Bronchial epithelial cell (primary cell): Measurements from ENCODE around the gene FARS2. TPM values are rescaled to one million over a fixed set of nuclear protein-coding genes. Genes with fewer than 3 reads are reported as not detected.

Experiments used
- DNase-seq: peaks from one replicate; pipeline ENCODE4 v3.0.0-alpha.2; 2010; ENCODE audit warnings: low read depth
- FAIRE-seq: peaks from 2 replicates; lab custom pipeline; 2011; peaks lifted over from hg19 to GRCh38; lab: Jason Lieb, UNC
- H3K27me3 ChIP-seq: 2 replicates; pipeline ENCODE4 v1.5.1; 2011; ENCODE audit warnings: low read length; ENCODE audit not compliant: control insufficient read depth, insufficient read depth
- H3K36me3 ChIP-seq: 2 replicates; pipeline ENCODE4 v1.5.1; 2011; ENCODE audit warnings: low read length; ENCODE audit not compliant: control insufficient read depth, insufficient read depth
- H3K4me3 ChIP-seq: 2 replicates; pipeline ENCODE4 v1.5.1; 2011; ENCODE audit warnings: mild to moderate bottlenecking, low read depth, low read length, control low read depth
- CTCF ChIP-seq: IDR thresholded peaks from 2 replicates; pipeline ENCODE4 v1.5.1; 2011; ENCODE audit warnings: mild to moderate bottlenecking, moderate library complexity, low read length, control low read depth, inconsistent platforms; ENCODE audit not compliant: insufficient read depth, severe bottlenecking
- total RNA-seq: library from RNA; depleted of rRNA; stranded (reverse); fragments of >200 nt; gene quantifications from 2 replicates; pipeline ENCODE4 v1.2.1, GENCODE V29; 2014

Gene FARS2
- total RNA-seq, 1 donor from 2014 or later: 27.4 TPM

GRCh38 chr6:5365436-5366195 lies 104.3 kb downstream of the FARS2 start:
- no peaks in the 10 kb centered on the region for H3K27me3 ChIP-seq
- H3K36me3 ChIP-seq: peaks cover 4% of the 10 kb centered on the region
- no peak for TF ChIP-seq CTCF
- H3K4me3 ChIP-seq: no peak overlapping the region
- no peak for DNase-seq
- no peak for FAIRE-seq

GRCh38 chr6:5366941-5367340 lies 105.6 kb downstream of the FARS2 start:
- no peak for DNase-seq
- TF ChIP-seq CTCF: no peak
- Histone ChIP-seq H3K4me3 (no peak overlapping the region), H3K27me3 (no peaks in the 10 kb centered on the region), H3K36me3 (peaks cover 4% of the 10 kb centered on the region)
- no peak for FAIRE-seq

GRCh38 chr6:5367510-5367909 lies 106.2 kb downstream of the FARS2 start:
- FAIRE-seq: no peak
- TF ChIP-seq CTCF: no peak
- no peak overlapping the region for H3K4me3 ChIP-seq
- H3K27me3 ChIP-seq: no peaks in the 10 kb centered on the region
- H3K36me3 ChIP-seq: peaks cover 4% of the 10 kb centered on the region
- peak; percentile 51 for DNase-seq

GRCh38 chr6:5373430-5373829 lies 112.1 kb downstream of the FARS2 start:
- H3K27me3 ChIP-seq: no peaks in the 10 kb centered on the region
- no peak for DNase-seq
- FAIRE-seq: no peak
- no peak overlapping the region for H3K4me3 ChIP-seq
- H3K36me3 ChIP-seq: peaks cover 4% of the 10 kb centered on the region
- TF ChIP-seq CTCF: no peak

GRCh38 chr6:5378331-5378730 lies 117.0 kb downstream of the FARS2 start:
- DNase-seq (no peak), FAIRE-seq (no peak)
- Histone ChIP-seq H3K27me3 (no peaks in the 10 kb centered on the region), H3K4me3 (no peak overlapping the region), H3K36me3 (no peaks in the 10 kb centered on the region)
- TF ChIP-seq CTCF: no peak
